ENCODE data around the gene KLHL29. TPM values are rescaled to one million over a fixed set of nuclear protein-coding genes. Genes with fewer than 3 reads are reported as not detected.

KLHL29 gene
- total and polyA plus RNA-seq, 10 of the 15 experiments (the other 5 are each of a cell fraction or from before 2014, with no cell fraction given): 1.4 to 19.5 (median 6.1) TPM

- no peak for FAIRE-seq
- ChIA-PET RAD21 (ENCODE audit: unreplicated experiment) (no interaction called here), POLR2A (no interaction called here), SMC1A (ENCODE audit: uncharacterized antibody, unreplicated experiment) (no interaction called here), CTCF (no interaction called here)
- no peak overlapping the region for H3K9ac ChIP-seq (ENCODE audit: control insufficient read depth, insufficient read depth, low read length)
- no peaks in the 10 kb centered on the region for H3K27me3 ChIP-seq (replicated peaks in 1 of 2; ENCODE audit: control insufficient read depth in 2 of 2, insufficient read depth in 2 of 2, low read length in 1 of 2)
- H3K4me3 ChIP-seq: no peak overlapping the region
- WGBS (ENCODE audit: insufficient coverage, insufficient replicate concordance, low lambda C conversion rate, missing lambda C conversion rate): 73% methylated on average over 8 of the region's 8 CpGs
- no peaks in the 10 kb centered on the region for H4K20me1 ChIP-seq (ENCODE audit: control insufficient read depth, insufficient read depth)
- H3K79me2 ChIP-seq (ENCODE audit: control insufficient read depth, insufficient read depth, low read length): no peaks in the 10 kb centered on the region
- no peak overlapping the region for H3K4me2 ChIP-seq (ENCODE audit: control insufficient read depth, insufficient read depth)
- peaks cover 4 to 5% of the 10 kb centered on the region in 2 experiments; a peak in 3 of 4 replicates for H3K36me3 ChIP-seq (ENCODE audit: control insufficient read depth in 2 of 2, insufficient read depth in 2 of 2, low read length in 1 of 2)
- in situ Hi-C loops (cut with MboI): no loop called here
- no peak overlapping the region for H2AFZ ChIP-seq (ENCODE audit: control insufficient read depth, low read depth, low read length)
- DNase-seq (ENCODE audit: low read depth, low spot score): no peak
- BruUV-seq (replicated peaks): no TSS peak
- H3K9me3 ChIP-seq (replicated peaks; ENCODE audit: control insufficient read depth, insufficient read depth, low read length): no peaks in the 10 kb centered on the region
- intact Hi-C loops (cut with micrococcal nuclease; ENCODE audit: unreplicated experiment): loop anchor here (10.0 kb wide), 1 partner anchor 370 kb away; no protein-coding TSS in a partner anchor
- TF ChIP-seq BACH1 (IDR thresholded peaks at IDR 0.05; ENCODE audit: borderline replicate concordance) (no peak), TCF7 (IDR thresholded peaks at IDR 0.05; ENCODE audit: borderline replicate concordance) (no peak), CTCF (IDR thresholded peaks at IDR 0.05 in 2 of 3, conservative IDR thresholded peaks at IDR 0.05 in 1 of 3; ENCODE audit: control insufficient read depth in 2 of 3, extremely low read depth in 1 of 3, insufficient read depth in 1 of 3, low read depth in 3 of 3, low read length in 3 of 3) (no peak), TBL1XR1 (IDR thresholded peaks at IDR 0.05; ENCODE audit: low read depth, low read length) (no peak), NFXL1 (IDR thresholded peaks at IDR 0.05; ENCODE audit: borderline replicate concordance) (no peak), MAX (IDR thresholded peaks at IDR 0.05; ENCODE audit: low read depth, low read length) (no peak), HDAC2 (IDR thresholded peaks at IDR 0.05) (no peak), EED (IDR thresholded peaks at IDR 0.05; ENCODE audit: low read depth) (no peak), BCL3 (IDR thresholded peaks at IDR 0.05; ENCODE audit: borderline replicate concordance, insufficient read depth, low read depth, low read length, poor library complexity, severe bottlenecking) (no peak), SKIL (IDR thresholded peaks at IDR 0.05; ENCODE audit: low read depth, poor library complexity, severe bottlenecking) (no peak), NR2F1 (conservative IDR thresholded peaks at IDR 0.05) (no peak)
- ATAC-seq: no peak
- H3K27ac ChIP-seq (ENCODE audit: control insufficient read depth, insufficient read depth): no peak overlapping the region
- no peaks in the 10 kb centered on the region for H3K4me1 ChIP-seq (ENCODE audit: control insufficient read depth, insufficient read depth, low read length)
Measured at GRCh38 chr2:23564615-23564960, 179.6 kb downstream of the KLHL29 start.
